Stomach (tissue), 4 donors: ENCODE data around the gene KRTAP5-11.
"Not testable (repeated sequence)": the region's sequence is repeated elsewhere in the genome, so short reads cannot be mapped to it uniquely, and the experiment has no call there.

Source experiments
- CTCF ChIP-seq, 7 experiments: fragments of 450-650 bp in 4 of 7; fragments of 200-600 bp in 3 of 7; sonication (generic) in 3 of 7; IDR thresholded peaks; one replicate each; pipeline ENCODE4 v1.5.1; 2016 to 2019; ENCODE audit warnings: antibody characterized with exemption in 7 of 7, control low read depth in 2 of 7, mild to moderate bottlenecking in 1 of 7
- EP300 ChIP-seq: sonication (generic); formaldehyde crosslinking; IDR thresholded peaks from one replicate; pipeline ENCODE4 v1.6.1; 2017; ENCODE audit warnings: antibody characterized with exemption

GRCh38 chr11:71614366-71614917 lies 31.8 kb upstream of the KRTAP5-11 start:
- not testable (repeated sequence) for TF ChIP-seq EP300; CTCF (IDR thresholded peaks at IDR 0.05)
